Measurements from ENCODE around the gene DNAJB1. TPM values are rescaled to one million over a fixed set of nuclear protein-coding genes. Genes with fewer than 3 reads are reported as not detected.
A peak's percentile ranks its signal among the peaks of the same experiment; 100 is the strongest.

The DNAJB1 gene
- total RNA-seq, 1 experiment from 2014 or later: 71.6 TPM

DNA sequence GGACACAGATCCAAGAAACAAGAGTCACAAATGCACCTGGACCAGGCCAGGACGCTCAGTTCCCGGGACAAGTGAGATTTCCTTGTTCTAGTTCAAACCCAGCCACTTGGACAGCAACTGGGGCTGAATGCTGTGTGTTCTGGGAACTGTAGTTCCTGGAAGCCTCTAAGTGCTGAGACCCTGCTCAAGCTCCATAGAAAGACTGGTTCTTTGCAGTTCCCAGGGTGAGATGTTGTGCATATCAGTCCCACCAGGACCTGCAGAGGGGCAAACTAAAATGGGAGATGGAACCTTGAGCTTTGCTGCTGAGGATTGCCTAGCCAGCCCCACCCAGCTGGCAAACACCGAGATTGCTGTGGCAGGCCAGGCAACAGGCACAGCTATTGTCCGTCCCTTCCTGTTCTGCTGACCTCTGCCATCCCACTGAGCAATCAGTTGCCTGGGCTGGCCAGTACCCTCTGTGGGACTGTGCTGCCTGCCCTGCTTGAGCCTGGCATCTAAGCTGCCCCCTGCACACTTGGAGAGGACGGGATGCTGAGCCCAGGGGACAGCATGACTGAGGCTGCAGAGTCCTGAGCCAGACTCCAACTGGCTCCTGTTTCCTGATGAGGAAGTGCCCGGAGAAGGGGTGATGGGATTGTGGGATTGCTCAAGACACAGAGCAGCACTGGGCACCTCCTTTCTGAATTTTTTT, 20.8 kb downstream of the DNAJB1 start:
- DNase-seq (ENCODE audit: unreplicated experiment): peak; percentile 51
- intact Hi-C loops (cut with micrococcal nuclease): no loop called here
- ChIA-PET CTCF (interaction anchor here (0.5 to 2.8 kb wide), 6 partner anchors 8 to 366 kb away, joined by 3 to 24 read pairs (median 4); no protein-coding TSS in a partner anchor), POLR2A (interaction anchor here (0.8 to 6.8 kb wide), 7 partner anchors 14 to 116 kb away, joined by 4 to 203 read pairs (median 8); partner anchors contain the start of genes ADGRE5 and DNAJB1)
- peaks cover 41% of the 10 kb centered on the region for H3K4me1 Mint-ChIP-seq (ENCODE audit: insufficient read depth, unreplicated experiment)
- no TSS peak for BruUV-seq (replicated peaks)
- H3K4me3 Mint-ChIP-seq (ENCODE audit: unreplicated experiment): peak overlapping the region; percentile 76
- H3K27ac Mint-ChIP-seq (ENCODE audit: low read depth, unreplicated experiment): peak overlapping the region; percentile 83
- H3K36me3 Mint-ChIP-seq (ENCODE audit: insufficient read depth, unreplicated experiment): peaks cover 9% of the 10 kb centered on the region
- H3K9me3 Mint-ChIP-seq (ENCODE audit: unreplicated experiment): no peaks in the 10 kb centered on the region
- H3K27me3 Mint-ChIP-seq (ENCODE audit: insufficient read depth, unreplicated experiment): no peaks in the 10 kb centered on the region
- TF ChIP-seq, protein P1, sequence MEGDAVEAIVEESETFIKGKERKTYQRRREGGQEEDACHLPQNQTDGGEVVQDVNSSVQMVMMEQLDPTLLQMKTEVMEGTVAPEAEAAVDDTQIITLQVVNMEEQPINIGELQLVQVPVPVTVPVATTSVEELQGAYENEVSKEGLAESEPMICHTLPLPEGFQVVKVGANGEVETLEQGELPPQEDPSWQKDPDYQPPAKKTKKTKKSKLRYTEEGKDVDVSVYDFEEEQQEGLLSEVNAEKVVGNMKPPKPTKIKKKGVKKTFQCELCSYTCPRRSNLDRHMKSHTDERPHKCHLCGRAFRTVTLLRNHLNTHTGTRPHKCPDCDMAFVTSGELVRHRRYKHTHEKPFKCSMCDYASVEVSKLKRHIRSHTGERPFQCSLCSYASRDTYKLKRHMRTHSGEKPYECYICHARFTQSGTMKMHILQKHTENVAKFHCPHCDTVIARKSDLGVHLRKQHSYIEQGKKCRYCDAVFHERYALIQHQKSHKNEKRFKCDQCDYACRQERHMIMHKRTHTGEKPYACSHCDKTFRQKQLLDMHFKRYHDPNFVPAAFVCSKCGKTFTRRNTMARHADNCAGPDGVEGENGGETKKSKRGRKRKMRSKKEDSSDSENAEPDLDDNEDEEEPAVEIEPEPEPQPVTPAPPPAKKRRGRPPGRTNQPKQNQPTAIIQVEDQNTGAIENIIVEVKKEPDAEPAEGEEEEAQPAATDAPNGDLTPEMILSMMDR (IDR thresholded peaks at IDR 0.05; ENCODE audit: unreplicated experiment): no peak

DNA sequence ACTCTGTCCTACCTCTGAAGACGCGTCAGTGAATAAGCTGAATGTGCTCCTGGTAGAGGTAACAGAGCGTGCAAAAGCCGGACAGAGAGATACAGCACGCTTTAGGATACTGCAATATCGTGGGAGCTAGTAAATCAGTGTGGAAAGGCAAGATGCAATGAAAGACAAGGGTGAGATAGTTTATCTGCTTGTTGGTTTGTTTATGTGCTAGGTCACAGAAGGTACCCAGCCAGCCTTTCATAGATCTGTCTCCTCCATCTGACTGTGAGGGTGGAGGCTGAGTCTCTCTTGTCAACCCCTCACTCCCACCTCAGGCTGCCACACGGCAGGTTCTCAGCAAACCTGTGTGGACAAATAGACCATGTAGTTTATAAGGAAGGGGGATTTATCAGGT, 21.4 kb downstream of the DNAJB1 start:
- POLR2A ChIA-PET: interaction anchor here (0.6 to 6.8 kb wide), 12 partner anchors 15 to 360 kb away, joined by 3 to 203 read pairs (median 6); partner anchors contain the start of genes ADGRE5, ASF1B, DDX39A and DNAJB1

DNA sequence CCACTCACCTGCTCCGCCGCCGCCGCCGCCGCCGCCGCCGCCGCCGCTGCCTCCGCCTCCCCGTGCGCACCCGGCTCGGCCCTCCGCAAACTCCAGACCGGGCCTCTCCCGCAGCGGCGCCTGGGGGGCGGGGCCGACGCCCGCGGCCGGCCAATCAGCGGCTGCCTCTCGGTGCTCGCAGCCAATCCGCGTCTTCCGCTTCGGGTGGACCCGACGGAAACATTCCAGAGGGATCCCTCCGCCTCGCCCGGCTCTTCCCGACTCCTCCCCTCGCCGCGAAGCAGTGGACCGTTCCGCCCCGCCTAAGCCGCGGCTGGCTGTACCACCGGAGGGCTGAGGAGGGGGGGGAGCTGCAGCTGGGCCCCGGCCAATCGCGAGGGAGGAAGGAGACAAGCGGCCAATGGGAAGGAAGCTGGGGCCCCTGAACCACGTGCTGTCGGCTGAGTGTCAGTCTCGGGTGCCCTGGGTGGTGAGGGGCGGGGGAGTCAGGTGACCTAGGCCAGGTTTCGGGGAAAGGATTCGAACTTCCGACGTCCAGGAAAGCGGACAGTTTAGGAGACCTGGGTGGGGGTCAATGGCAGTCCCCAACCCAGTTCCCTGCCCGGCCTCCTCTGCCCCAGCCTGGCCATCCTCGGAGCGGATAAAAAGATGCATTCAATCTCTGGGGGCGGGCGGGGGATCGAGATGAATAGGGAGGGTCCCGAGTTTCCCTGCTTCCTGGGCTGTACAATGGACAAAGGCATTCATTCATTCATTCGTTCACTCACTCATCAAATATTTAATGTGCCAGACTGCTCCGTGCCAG, 22.0 kb downstream of the DNAJB1 start, which contains the start of gene GIPC1:
TSS of gene GIPC1 (minus strand) at position 99 of the 805 bp plus-strand sequence. CDS start 13,151 bp downstream, outside the sequence.
- Mint-ChIP-seq H3K36me3 (ENCODE audit: insufficient read depth, unreplicated experiment) (peaks cover 20% of the 10 kb centered on the region), H3K27ac (ENCODE audit: low read depth, unreplicated experiment) (peak within 1 kb of the TSS; percentile 83), H3K4me3 (ENCODE audit: unreplicated experiment) (peak within 1 kb of the TSS; percentile 76), H3K4me1 (ENCODE audit: insufficient read depth, unreplicated experiment) (peaks cover 38% of the 10 kb centered on the region), H3K9me3 (ENCODE audit: unreplicated experiment) (no peaks in the 10 kb centered on the region), H3K27me3 (ENCODE audit: insufficient read depth, unreplicated experiment) (no peaks in the 10 kb centered on the region)
- CTCF ChIA-PET: interaction anchor here (0.7 to 6.6 kb wide), 5 partner anchors 10 to 28 kb away, joined by 3 to 50 read pairs (median 3); no protein-coding TSS in a partner anchor
- peak; percentile 99 for DNase-seq (ENCODE audit: unreplicated experiment)
- TF ChIP-seq, protein P1 (IDR thresholded peaks at IDR 0.05; ENCODE audit: unreplicated experiment): no peak
- intact Hi-C loops (cut with micrococcal nuclease): no loop called here
- POLR2A ChIA-PET: interaction anchor here (0.6 to 6.8 kb wide), 13 partner anchors 15 to 359 kb away, joined by 3 to 203 read pairs (median 4); partner anchors contain the start of genes ASF1B, DDX39A and DNAJB1
- BruUV-seq (replicated peaks): no TSS peak

More for the DNA sequence above, 21.4 kb downstream of the DNAJB1 start:
- TF ChIP-seq, protein P1 (IDR thresholded peaks at IDR 0.05; ENCODE audit: unreplicated experiment): no peak
- BruUV-seq (replicated peaks): TSS peak; percentile 67
- Mint-ChIP-seq H3K36me3 (ENCODE audit: insufficient read depth, unreplicated experiment) (peaks cover 14% of the 10 kb centered on the region), H3K4me3 (ENCODE audit: unreplicated experiment) (peak overlapping the region; percentile 76), H3K4me1 (ENCODE audit: insufficient read depth, unreplicated experiment) (peaks cover 38% of the 10 kb centered on the region), H3K27ac (ENCODE audit: low read depth, unreplicated experiment) (peak overlapping the region; percentile 83), H3K9me3 (ENCODE audit: unreplicated experiment) (no peaks in the 10 kb centered on the region), H3K27me3 (ENCODE audit: insufficient read depth, unreplicated experiment) (no peaks in the 10 kb centered on the region)
- no peak for DNase-seq (ENCODE audit: unreplicated experiment)
- intact Hi-C loops (cut with micrococcal nuclease): no loop called here
- CTCF ChIA-PET: interaction anchor here (0.5 to 2.8 kb wide), 4 partner anchors 9 to 80 kb away, joined by 3 to 24 read pairs (median 4); no protein-coding TSS in a partner anchor
